Measurements from ENCODE around the gene CCDC177.

CCDC177 gene

GRCh38 chr14:69573205-69573830 is 1.4 kb downstream of the CCDC177 start:
- in situ Hi-C loops (cut with HindIII; ENCODE audit: low pct_ligation_motif_present, low pct_unique_long_range_greater_than_20kb, low sequenced_read_pairs), result no loop called here
- DNase-seq, result no peak

GRCh38 chr14:69572841-69573135 is 1.9 kb downstream of the CCDC177 start:
- no peak for DNase-seq
- in situ Hi-C loops (cut with HindIII; ENCODE audit: low pct_ligation_motif_present, low pct_unique_long_range_greater_than_20kb, low sequenced_read_pairs), result no loop called here

- DNase-seq, result peak; percentile 29
- in situ Hi-C loops (cut with HindIII; ENCODE audit: low pct_ligation_motif_present, low pct_unique_long_range_greater_than_20kb, low sequenced_read_pairs), result no loop called here
Measured at GRCh38 chr14:69572030-69572840, 2.4 kb downstream of the CCDC177 start.

GRCh38 chr14:69571449-69572029 is 3.1 kb downstream of the CCDC177 start:
- in situ Hi-C loops (cut with HindIII; ENCODE audit: low pct_ligation_motif_present, low pct_unique_long_range_greater_than_20kb, low sequenced_read_pairs), result no loop called here
- no peak for DNase-seq

GRCh38 chr14:69570836-69571330 is 3.8 kb downstream of the CCDC177 start:
- DNase-seq, result no peak
- in situ Hi-C loops (cut with HindIII; ENCODE audit: low pct_ligation_motif_present, low pct_unique_long_range_greater_than_20kb, low sequenced_read_pairs), result no loop called here

- DNase-seq, result no peak
- in situ Hi-C loops (cut with HindIII; ENCODE audit: low pct_ligation_motif_present, low pct_unique_long_range_greater_than_20kb, low sequenced_read_pairs), result no loop called here
Measured at GRCh38 chr14:69569859-69570258, 4.8 kb downstream of the CCDC177 start.

- in situ Hi-C loops (cut with HindIII; ENCODE audit: low pct_ligation_motif_present, low pct_unique_long_range_greater_than_20kb, low sequenced_read_pairs), result no loop called here
- no peak for DNase-seq
Measured at GRCh38 chr14:69567563-69567962, 7.1 kb downstream of the CCDC177 start.

GRCh38 chr14:69561893-69562292 is 12.8 kb downstream of the CCDC177 start:
- DNase-seq, result no peak
- in situ Hi-C loops (cut with HindIII; ENCODE audit: low pct_ligation_motif_present, low pct_unique_long_range_greater_than_20kb, low sequenced_read_pairs), result no loop called here

GRCh38 chr14:69560826-69561225 is 13.8 kb downstream of the CCDC177 start:
- no peak for DNase-seq
- in situ Hi-C loops (cut with HindIII; ENCODE audit: low pct_ligation_motif_present, low pct_unique_long_range_greater_than_20kb, low sequenced_read_pairs), result no loop called here

- in situ Hi-C loops (cut with HindIII; ENCODE audit: low pct_ligation_motif_present, low pct_unique_long_range_greater_than_20kb, low sequenced_read_pairs), result no loop called here
- DNase-seq, result no peak
Measured at GRCh38 chr14:69559581-69560011, 15.1 kb downstream of the CCDC177 start.

GRCh38 chr14:69558774-69559173 is 15.9 kb downstream of the CCDC177 start:
- in situ Hi-C loops (cut with HindIII; ENCODE audit: low pct_ligation_motif_present, low pct_unique_long_range_greater_than_20kb, low sequenced_read_pairs), result no loop called here
- no peak for DNase-seq

- no peak for DNase-seq
- in situ Hi-C loops (cut with HindIII; ENCODE audit: low pct_ligation_motif_present, low pct_unique_long_range_greater_than_20kb, low sequenced_read_pairs), result no loop called here
Measured at GRCh38 chr14:69554500-69554899, 20.2 kb downstream of the CCDC177 start.

GRCh38 chr14:69553252-69553651 is 21.4 kb downstream of the CCDC177 start:
- in situ Hi-C loops (cut with HindIII; ENCODE audit: low pct_ligation_motif_present, low pct_unique_long_range_greater_than_20kb, low sequenced_read_pairs), result no loop called here
- DNase-seq, result no peak

- in situ Hi-C loops (cut with HindIII; ENCODE audit: low pct_ligation_motif_present, low pct_unique_long_range_greater_than_20kb, low sequenced_read_pairs), result no loop called here
- DNase-seq, result no peak
Measured at GRCh38 chr14:69551511-69551910, 23.2 kb downstream of the CCDC177 start.

- in situ Hi-C loops (cut with HindIII; ENCODE audit: low pct_ligation_motif_present, low pct_unique_long_range_greater_than_20kb, low sequenced_read_pairs), result no loop called here
- DNase-seq, result no peak
Measured at GRCh38 chr14:69548566-69548965, 26.1 kb downstream of the CCDC177 start.

GRCh38 chr14:69547701-69548348 is 26.8 kb downstream of the CCDC177 start:
- DNase-seq, result no peak
- in situ Hi-C loops (cut with HindIII; ENCODE audit: low pct_ligation_motif_present, low pct_unique_long_range_greater_than_20kb, low sequenced_read_pairs), result no loop called here

- DNase-seq, result peak; percentile 60
- in situ Hi-C loops (cut with HindIII; ENCODE audit: low pct_ligation_motif_present, low pct_unique_long_range_greater_than_20kb, low sequenced_read_pairs), result no loop called here
Measured at GRCh38 chr14:69543341-69544115, 31.1 kb downstream of the CCDC177 start.

GRCh38 chr14:69542311-69542710 is 32.4 kb downstream of the CCDC177 start:
- in situ Hi-C loops (cut with HindIII; ENCODE audit: low pct_ligation_motif_present, low pct_unique_long_range_greater_than_20kb, low sequenced_read_pairs), result no loop called here

More at GRCh38 chr14:69542311-69542710, 32.4 kb downstream of the CCDC177 start:
- no peak for DNase-seq

Measured in ACHN (cell line).